Thyroid gland (tissue), 4 donors: ENCODE results near the gene VAV3. TPM values are rescaled to one million over a fixed set of nuclear protein-coding genes. Genes with fewer than 3 reads are reported as not detected.

Source experiments
- DNase-seq, 2 donors: peaks; one replicate each; pipeline ENCODE4 v3.0.0-alpha.2; 2019
- H3K27ac ChIP-seq, 3 donors: fragments of 200-600 bp; sonication (generic); 1 replicate in 2 of 3; 2 replicates in 1 of 3; pipeline ENCODE4 v1.5.1; 2016 to 2019; ENCODE audit warnings: mild to moderate bottlenecking in 1 of 3, moderate library complexity in 1 of 3
- H3K27me3 ChIP-seq: fragments of 200-600 bp; sonication (generic); one replicate; pipeline ENCODE4 v1.5.1; 2019
- H3K36me3 ChIP-seq, 2 donors: fragments of 200-600 bp; sonication (generic); one replicate each; pipeline ENCODE4 v1.5.1; 2016 to 2019
- H3K4me1 ChIP-seq, 2 donors: fragments of 200-600 bp; sonication (generic); one replicate each; pipeline ENCODE4 v1.5.1; 2017 to 2019
- H3K4me3 ChIP-seq, 3 donors: fragments of 200-600 bp; sonication (generic); replicated peaks in 1 of 3; 1 replicate in 2 of 3; 2 replicates in 1 of 3; pipeline ENCODE4 v1.5.1; 2016; ENCODE audit warnings: mild to moderate bottlenecking in 1 of 3
- H3K9me3 ChIP-seq: fragments of 200-600 bp; sonication (generic); one replicate; pipeline ENCODE4 v1.5.1; 2017
- POLR2A ChIP-seq, 2 donors: fragments of 450-650 bp; IDR thresholded peaks; one replicate each; pipeline ENCODE4 v1.6.1; 2017; ENCODE audit warnings: antibody characterized with exemption in 2 of 2, mild to moderate bottlenecking in 2 of 2, moderate library complexity in 1 of 2
- WGBS, 2 donors: methylation state at CpG; one replicate each; pipeline ENCODE4 v1.1.5; 2017; 5-methylcytosine and 5-hydroxymethylcytosine counted together
- intact Hi-C: fragments of 100-400 bp; cut with DNase I; formaldehyde crosslinking; loops from one replicate; pipeline ENCODE4 v1.15.1; 2023
- total RNA-seq, 4 donors: library from RNA; depleted of rRNA; stranded (reverse); fragments of >200 nt; gene quantifications; one replicate each; pipeline ENCODE4 v1.2.3, GENCODE V29; 2016
- TF ChIP-seq, protein P1 (sequence below), 6 experiments: fragments of 200-600 bp in 3 of 6; fragments of 450-650 bp in 3 of 6; sonication (generic) in 3 of 6; IDR thresholded peaks; one replicate each; pipeline ENCODE4 v1.5.1; 2016 to 2019; ENCODE audit warnings: antibody characterized with exemption in 6 of 6, mild to moderate bottlenecking in 2 of 6, inconsistent platforms in 1 of 6, moderate library complexity in 1 of 6

Gene VAV3
- total RNA-seq, 4 donors from 2014 or later, result 14.8 to 22.8 (median 18.8) TPM

- no peak overlapping the region for H3K4me3 ChIP-seq
- 50 to 66% methylated on average over 1 of the region's 1 CpG for WGBS, 2 donors
- no peak for DNase-seq
- no peaks in the 10 kb centered on the region for H3K36me3 ChIP-seq
- no peaks in the 10 kb centered on the region for H3K27me3 ChIP-seq
- peaks cover 9 to 14% of the 10 kb centered on the region in 2 donors for H3K4me1 ChIP-seq
- intact Hi-C loops, result no loop called here
- H3K9me3 ChIP-seq, result no peaks in the 10 kb centered on the region
- TF ChIP-seq, protein P1, sequence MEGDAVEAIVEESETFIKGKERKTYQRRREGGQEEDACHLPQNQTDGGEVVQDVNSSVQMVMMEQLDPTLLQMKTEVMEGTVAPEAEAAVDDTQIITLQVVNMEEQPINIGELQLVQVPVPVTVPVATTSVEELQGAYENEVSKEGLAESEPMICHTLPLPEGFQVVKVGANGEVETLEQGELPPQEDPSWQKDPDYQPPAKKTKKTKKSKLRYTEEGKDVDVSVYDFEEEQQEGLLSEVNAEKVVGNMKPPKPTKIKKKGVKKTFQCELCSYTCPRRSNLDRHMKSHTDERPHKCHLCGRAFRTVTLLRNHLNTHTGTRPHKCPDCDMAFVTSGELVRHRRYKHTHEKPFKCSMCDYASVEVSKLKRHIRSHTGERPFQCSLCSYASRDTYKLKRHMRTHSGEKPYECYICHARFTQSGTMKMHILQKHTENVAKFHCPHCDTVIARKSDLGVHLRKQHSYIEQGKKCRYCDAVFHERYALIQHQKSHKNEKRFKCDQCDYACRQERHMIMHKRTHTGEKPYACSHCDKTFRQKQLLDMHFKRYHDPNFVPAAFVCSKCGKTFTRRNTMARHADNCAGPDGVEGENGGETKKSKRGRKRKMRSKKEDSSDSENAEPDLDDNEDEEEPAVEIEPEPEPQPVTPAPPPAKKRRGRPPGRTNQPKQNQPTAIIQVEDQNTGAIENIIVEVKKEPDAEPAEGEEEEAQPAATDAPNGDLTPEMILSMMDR (IDR thresholded peaks at IDR 0.05), result no peak
- no peak for TF ChIP-seq POLR2A (IDR thresholded peaks at IDR 0.05)
- no peak overlapping the region for H3K27ac ChIP-seq
Observed at GRCh38 chr1:107840725-107841124, 124.3 kb downstream of the VAV3 start.

- Histone ChIP-seq H3K27ac (no peak overlapping the region), H3K4me1 (peaks cover 9 to 14% of the 10 kb centered on the region in 2 donors), H3K36me3 (no peaks in the 10 kb centered on the region), H3K27me3 (no peaks in the 10 kb centered on the region), H3K9me3 (no peaks in the 10 kb centered on the region), H3K4me3 (no peak overlapping the region)
- TF ChIP-seq POLR2A (IDR thresholded peaks at IDR 0.05), result no peak
- TF ChIP-seq, protein P1 (IDR thresholded peaks at IDR 0.05), result no peak
- DNase-seq, result no peak
- 88 to 89% methylated on average over 4 of the region's 4 CpGs for WGBS, 2 donors
- intact Hi-C loops, result loop anchor here (10.0 kb wide), 1 partner anchor 53 kb away; no protein-coding TSS in a partner anchor
Observed at GRCh38 chr1:107838056-107838455, 126.9 kb downstream of the VAV3 start.

- Histone ChIP-seq H3K27me3 (no peaks in the 10 kb centered on the region), H3K4me1 (peaks cover 5 to 11% of the 10 kb centered on the region in 2 donors), H3K36me3 (no peaks in the 10 kb centered on the region), H3K4me3 (no peak overlapping the region), H3K27ac (no peak overlapping the region), H3K9me3 (no peaks in the 10 kb centered on the region)
- no peak for TF ChIP-seq POLR2A (IDR thresholded peaks at IDR 0.05)
- TF ChIP-seq, protein P1 (IDR thresholded peaks at IDR 0.05), result no peak
- 94 to 100% methylated on average over 4 of the region's 4 CpGs for WGBS, 2 donors
- intact Hi-C loops, result loop anchor here (10.0 kb wide), 1 partner anchor 50 kb away; no protein-coding TSS in a partner anchor
- no peak for DNase-seq
Observed at GRCh38 chr1:107835151-107835670, 129.8 kb downstream of the VAV3 start.

GRCh38 chr1:107833061-107833460 is 131.9 kb downstream of the VAV3 start:
- Histone ChIP-seq H3K9me3 (no peaks in the 10 kb centered on the region), H3K4me3 (no peak overlapping the region), H3K4me1 (peaks cover 8 to 11% of the 10 kb centered on the region in 2 donors), H3K36me3 (no peaks in the 10 kb centered on the region), H3K27me3 (no peaks in the 10 kb centered on the region), H3K27ac (no peak overlapping the region)
- intact Hi-C loops, result loop anchor here (10.0 kb wide), 1 partner anchor 48 kb away; no protein-coding TSS in a partner anchor
- DNase-seq, result no peak
- TF ChIP-seq POLR2A (IDR thresholded peaks at IDR 0.05), result no peak
- TF ChIP-seq, protein P1 (IDR thresholded peaks at IDR 0.05), result no peak
- WGBS, 2 donors, result 87% methylated on average over 2 of the region's 2 CpGs

DNA sequence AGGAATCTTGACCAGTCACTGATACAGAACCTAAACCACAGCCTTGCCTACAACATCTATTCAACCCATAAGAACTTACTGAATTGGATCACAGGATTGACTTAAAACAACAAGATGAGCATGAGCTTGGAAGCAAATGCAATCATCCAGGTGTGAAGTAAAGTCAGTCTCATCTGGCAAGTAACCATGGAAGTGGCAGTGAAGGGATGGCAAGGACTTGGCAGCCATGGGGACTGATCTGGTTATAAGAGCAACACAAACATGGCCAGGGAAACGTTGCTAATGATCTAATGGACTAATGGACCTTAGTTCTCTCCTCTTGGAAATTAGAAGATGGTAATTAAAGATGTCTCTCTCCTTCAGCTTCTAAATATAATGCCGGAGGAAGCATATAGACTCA is 133.1 kb downstream of the VAV3 start:
- Histone ChIP-seq H3K9me3 (no peaks in the 10 kb centered on the region), H3K27me3 (no peaks in the 10 kb centered on the region), H3K36me3 (no peaks in the 10 kb centered on the region), H3K27ac (peak overlapping the region; percentile 19 to 57 (median 21)), H3K4me3 (no peak overlapping the region), H3K4me1 (peaks cover 10 to 17% of the 10 kb centered on the region in 2 donors)
- 46 to 48% methylated on average over 2 of the region's 2 CpGs for WGBS, 2 donors
- intact Hi-C loops, result loop anchor here (10.0 kb wide), 1 partner anchor 47 kb away; no protein-coding TSS in a partner anchor
- no peak for TF ChIP-seq POLR2A (IDR thresholded peaks at IDR 0.05)
- TF ChIP-seq, protein P1 (IDR thresholded peaks at IDR 0.05), result no peak
- peak; percentile 78 to 82 for DNase-seq
